ENCODE measurements around the gene TMEM72.

Gene TMEM72

GRCh38 chr10:44890696-44891563 lies 20.2 kb upstream of the TMEM72 start:
- no peak for DNase-seq

- DNase-seq = no peak
These were observed 19.4 kb upstream of the TMEM72 start for GRCh38 chr10:44891721-44892120.

- no peak for DNase-seq
These were observed 17.3 kb upstream of the TMEM72 start for GRCh38 chr10:44893604-44894468.

- no peak for DNase-seq
These were observed 16.4 kb upstream of the TMEM72 start for GRCh38 chr10:44894691-44895090.

GRCh38 chr10:44895280-44895679 lies 15.9 kb upstream of the TMEM72 start:
- no peak for DNase-seq

GRCh38 chr10:44897049-44897448 lies 14.1 kb upstream of the TMEM72 start:
- no peak for DNase-seq

- no peak for DNase-seq
These were observed 12.5 kb upstream of the TMEM72 start for GRCh38 chr10:44898665-44899064.

- no peak for DNase-seq
These were observed 11.6 kb upstream of the TMEM72 start for GRCh38 chr10:44899450-44900080.

- DNase-seq = no peak
These were observed 8.1 kb upstream of the TMEM72 start for GRCh38 chr10:44902941-44903545.

- DNase-seq = no peak
These were observed 4.7 kb upstream of the TMEM72 start for GRCh38 chr10:44906486-44906885.

GRCh38 chr10:44907556-44907955 lies 3.6 kb upstream of the TMEM72 start:
- no peak for DNase-seq

- no peak for DNase-seq
These were observed 2.9 kb upstream of the TMEM72 start for GRCh38 chr10:44908066-44908749.

GRCh38 chr10:44908936-44909630 lies 2.1 kb upstream of the TMEM72 start:
- no peak for DNase-seq

GRCh38 chr10:44909910-44910309 lies 1.2 kb upstream of the TMEM72 start:
- DNase-seq = no peak

- DNase-seq = no peak
These were observed 535 bp upstream of the TMEM72 start for GRCh38 chr10:44910602-44911001.

GRCh38 chr10:44911951-44912350 lies 814 bp downstream of the TMEM72 start:
- DNase-seq = no peak

- peak; percentile 42 for DNase-seq
These were observed 2.4 kb downstream of the TMEM72 start for GRCh38 chr10:44913350-44914081.

GRCh38 chr10:44914891-44915290 lies 3.8 kb downstream of the TMEM72 start:
- DNase-seq = no peak

- no peak for DNase-seq
These were observed 5.3 kb downstream of the TMEM72 start for GRCh38 chr10:44916429-44916828.

- no peak for DNase-seq
These were observed 6.7 kb downstream of the TMEM72 start for GRCh38 chr10:44917848-44918247.

GRCh38 chr10:44920252-44920651 lies 9.1 kb downstream of the TMEM72 start:
- DNase-seq = no peak

Measured in GDM1 (cell line).